Measurements from ENCODE around the gene SEC63.
"Not testable (repeated sequence)": the region's sequence is repeated elsewhere in the genome, so short reads cannot be mapped to it uniquely, and the experiment has no call there.

The SEC63 gene

GRCh38 chr6:107943626-107944439 is 14.2 kb downstream of the SEC63 start:
- Histone ChIP-seq H3K9me3 (ENCODE audit: control insufficient read depth, insufficient read depth, low read length) (no peaks in the 10 kb centered on the region), H3K27me3 (ENCODE audit: control insufficient read depth, insufficient read depth, low read length) (no peaks in the 10 kb centered on the region), H3K4me1 (ENCODE audit: control insufficient read depth, insufficient read depth, low read length) (no peaks in the 10 kb centered on the region), H3K9ac (ENCODE audit: low read depth, low read length) (no peak overlapping the region), H3K4me3 (ENCODE audit: low read depth, low read length) (no peak overlapping the region), H3K27ac (ENCODE audit: low read depth, low read length) (no peak overlapping the region), H3K36me3 (ENCODE audit: control insufficient read depth, insufficient read depth, low read length) (no peaks in the 10 kb centered on the region)

- no peak overlapping the region for H3K4me3 ChIP-seq (ENCODE audit: low read depth, low read length)
- H3K36me3 ChIP-seq (ENCODE audit: control insufficient read depth, insufficient read depth, low read length): no peaks in the 10 kb centered on the region
- no peak overlapping the region for H3K27ac ChIP-seq (ENCODE audit: low read depth, low read length)
- H3K9me3 ChIP-seq (ENCODE audit: control insufficient read depth, insufficient read depth, low read length): peaks cover 4% of the 10 kb centered on the region; the same call in 1 of the 2 replicates
- H3K4me1 ChIP-seq (ENCODE audit: control insufficient read depth, insufficient read depth, low read length): no peaks in the 10 kb centered on the region
- H3K9ac ChIP-seq (ENCODE audit: low read depth, low read length): no peak overlapping the region
- H3K27me3 ChIP-seq (ENCODE audit: control insufficient read depth, insufficient read depth, low read length): no peaks in the 10 kb centered on the region
These were observed 15.9 kb downstream of the SEC63 start for GRCh38 chr6:107942142-107942541.

- no peaks in the 10 kb centered on the region for H3K27me3 ChIP-seq (ENCODE audit: control insufficient read depth, insufficient read depth, low read length)
- no peaks in the 10 kb centered on the region for H3K4me1 ChIP-seq (ENCODE audit: control insufficient read depth, insufficient read depth, low read length)
- peaks cover under 1% of the 10 kb centered on the region; the same call in 1 of the 2 replicates for H3K36me3 ChIP-seq (ENCODE audit: control insufficient read depth, insufficient read depth, low read length)
- H3K9ac ChIP-seq (ENCODE audit: low read depth, low read length): no peak overlapping the region
- no peak overlapping the region for H3K27ac ChIP-seq (ENCODE audit: low read depth, low read length)
- H3K9me3 ChIP-seq (ENCODE audit: control insufficient read depth, insufficient read depth, low read length): peaks cover 7% of the 10 kb centered on the region
- no peak overlapping the region for H3K4me3 ChIP-seq (ENCODE audit: low read depth, low read length)
These were observed 16.4 kb downstream of the SEC63 start for GRCh38 chr6:107941627-107942026.

GRCh38 chr6:107941199-107941598 is 16.8 kb downstream of the SEC63 start:
- H3K9ac ChIP-seq (ENCODE audit: low read depth, low read length): no peak overlapping the region
- no peak overlapping the region for H3K27ac ChIP-seq (ENCODE audit: low read depth, low read length)
- no peaks in the 10 kb centered on the region for H3K4me1 ChIP-seq (ENCODE audit: control insufficient read depth, insufficient read depth, low read length)
- no peaks in the 10 kb centered on the region for H3K27me3 ChIP-seq (ENCODE audit: control insufficient read depth, insufficient read depth, low read length)
- peaks cover 2% of the 10 kb centered on the region; the same call in 1 of the 2 replicates for H3K36me3 ChIP-seq (ENCODE audit: control insufficient read depth, insufficient read depth, low read length)
- H3K9me3 ChIP-seq (ENCODE audit: control insufficient read depth, insufficient read depth, low read length): peaks cover 9% of the 10 kb centered on the region
- H3K4me3 ChIP-seq (ENCODE audit: low read depth, low read length): no peak overlapping the region

- H3K9ac ChIP-seq (ENCODE audit: low read depth, low read length); H3K27me3 ChIP-seq (ENCODE audit: control insufficient read depth, insufficient read depth, low read length): not testable (repeated sequence)
- H3K9me3 ChIP-seq (ENCODE audit: control insufficient read depth, insufficient read depth, low read length): peaks cover 24% of the 10 kb centered on the region
These were observed 21.1 kb downstream of the SEC63 start for GRCh38 chr6:107936910-107937292.

GRCh38 chr6:107936162-107936909 is 21.7 kb downstream of the SEC63 start:
- H3K4me3 ChIP-seq (ENCODE audit: low read depth, low read length): no peak overlapping the region
- peaks cover 2% of the 10 kb centered on the region; the same call in 1 of the 2 replicates for H3K36me3 ChIP-seq (ENCODE audit: control insufficient read depth, insufficient read depth, low read length)
- no peak overlapping the region for H3K27ac ChIP-seq (ENCODE audit: low read depth, low read length)
- peaks cover 26% of the 10 kb centered on the region for H3K9me3 ChIP-seq (ENCODE audit: control insufficient read depth, insufficient read depth, low read length)
- no peak overlapping the region for H3K9ac ChIP-seq (ENCODE audit: low read depth, low read length)
- no peaks in the 10 kb centered on the region for H3K27me3 ChIP-seq (ENCODE audit: control insufficient read depth, insufficient read depth, low read length)
- no peaks in the 10 kb centered on the region for H3K4me1 ChIP-seq (ENCODE audit: control insufficient read depth, insufficient read depth, low read length)

More at GRCh38 chr6:107936910-107937292, 21.1 kb downstream of the SEC63 start:
- H3K36me3 ChIP-seq (ENCODE audit: control insufficient read depth, insufficient read depth, low read length); H3K4me1 ChIP-seq (ENCODE audit: control insufficient read depth, insufficient read depth, low read length); H3K4me3 ChIP-seq (ENCODE audit: low read depth, low read length); H3K27ac ChIP-seq (ENCODE audit: low read depth, low read length): not testable (repeated sequence)

GRCh38 chr6:107934229-107934628 is 23.8 kb downstream of the SEC63 start:
- H3K4me3 ChIP-seq (ENCODE audit: low read depth, low read length); H3K27ac ChIP-seq (ENCODE audit: low read depth, low read length); H3K36me3 ChIP-seq (ENCODE audit: control insufficient read depth, insufficient read depth, low read length); H3K27me3 ChIP-seq (ENCODE audit: control insufficient read depth, insufficient read depth, low read length); H3K4me1 ChIP-seq (ENCODE audit: control insufficient read depth, insufficient read depth, low read length); H3K9ac ChIP-seq (ENCODE audit: low read depth, low read length): not testable (repeated sequence)
- peaks cover 26% of the 10 kb centered on the region for H3K9me3 ChIP-seq (ENCODE audit: control insufficient read depth, insufficient read depth, low read length)

- Histone ChIP-seq H3K27ac (ENCODE audit: low read depth, low read length) (no peak overlapping the region), H3K27me3 (ENCODE audit: control insufficient read depth, insufficient read depth, low read length) (no peaks in the 10 kb centered on the region), H3K4me3 (ENCODE audit: low read depth, low read length) (no peak overlapping the region), H3K9ac (ENCODE audit: low read depth, low read length) (no peak overlapping the region), H3K9me3 (ENCODE audit: control insufficient read depth, insufficient read depth, low read length) (peaks cover 26% of the 10 kb centered on the region), H3K4me1 (ENCODE audit: control insufficient read depth, insufficient read depth, low read length) (no peaks in the 10 kb centered on the region), H3K36me3 (ENCODE audit: control insufficient read depth, insufficient read depth, low read length) (peaks cover 20% of the 10 kb centered on the region)
These were observed 25.4 kb downstream of the SEC63 start for GRCh38 chr6:107932580-107932979.

- Histone ChIP-seq H3K9ac (ENCODE audit: low read depth, low read length) (no peak overlapping the region), H3K27ac (ENCODE audit: low read depth, low read length) (no peak overlapping the region), H3K4me1 (ENCODE audit: control insufficient read depth, insufficient read depth, low read length) (no peaks in the 10 kb centered on the region), H3K27me3 (ENCODE audit: control insufficient read depth, insufficient read depth, low read length) (no peaks in the 10 kb centered on the region), H3K36me3 (ENCODE audit: control insufficient read depth, insufficient read depth, low read length) (peaks cover 21% of the 10 kb centered on the region), H3K4me3 (ENCODE audit: low read depth, low read length) (no peak overlapping the region), H3K9me3 (ENCODE audit: control insufficient read depth, insufficient read depth, low read length) (peaks cover 22% of the 10 kb centered on the region)
These were observed 26.1 kb downstream of the SEC63 start for GRCh38 chr6:107931894-107932293.

- no peaks in the 10 kb centered on the region for H3K27me3 ChIP-seq (ENCODE audit: control insufficient read depth, insufficient read depth, low read length)
- H3K27ac ChIP-seq (ENCODE audit: low read depth, low read length): no peak overlapping the region
- peaks cover 37% of the 10 kb centered on the region for H3K9me3 ChIP-seq (ENCODE audit: control insufficient read depth, insufficient read depth, low read length)
- no peak overlapping the region for H3K4me3 ChIP-seq (ENCODE audit: low read depth, low read length)
- H3K9ac ChIP-seq (ENCODE audit: low read depth, low read length): no peak overlapping the region
- H3K4me1 ChIP-seq (ENCODE audit: control insufficient read depth, insufficient read depth, low read length): no peaks in the 10 kb centered on the region
- H3K36me3 ChIP-seq (ENCODE audit: control insufficient read depth, insufficient read depth, low read length): peaks cover 37% of the 10 kb centered on the region
These were observed 29.0 kb downstream of the SEC63 start for GRCh38 chr6:107928984-107929383.

Data from HUES48 (cell line).